ENCODE measurements around the gene PPP1R16B. TPM values are rescaled to one million over a fixed set of nuclear protein-coding genes. Genes with fewer than 3 reads are reported as not detected.

PPP1R16B gene
- total and polyA plus RNA-seq, 10 of the 15 experiments (the other 5 are each of a cell fraction or from before 2014, with no cell fraction given), result 13.4 to 90.2 (median 66.7) TPM

DNA sequence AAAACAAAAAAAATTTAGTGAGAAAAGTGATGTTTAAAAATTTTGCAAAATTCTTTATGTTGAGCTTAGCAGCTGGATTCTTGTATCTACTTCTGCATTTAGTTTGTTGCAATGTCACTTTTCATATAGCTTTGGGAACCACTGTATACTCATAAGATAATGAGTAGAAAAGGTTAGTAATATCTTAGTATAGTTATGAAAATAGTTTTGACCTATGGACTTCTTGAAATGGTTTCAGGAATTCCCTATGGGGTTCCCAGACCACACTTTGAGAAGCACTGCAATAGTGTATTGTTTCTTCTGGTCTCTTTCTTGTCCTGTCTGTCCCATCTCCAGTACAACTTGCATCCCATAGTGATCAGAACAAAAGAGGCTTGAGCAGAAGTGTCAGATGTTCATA is 29.4 kb downstream of the PPP1R16B start (continued):
- TF ChIP-seq, protein P1, sequence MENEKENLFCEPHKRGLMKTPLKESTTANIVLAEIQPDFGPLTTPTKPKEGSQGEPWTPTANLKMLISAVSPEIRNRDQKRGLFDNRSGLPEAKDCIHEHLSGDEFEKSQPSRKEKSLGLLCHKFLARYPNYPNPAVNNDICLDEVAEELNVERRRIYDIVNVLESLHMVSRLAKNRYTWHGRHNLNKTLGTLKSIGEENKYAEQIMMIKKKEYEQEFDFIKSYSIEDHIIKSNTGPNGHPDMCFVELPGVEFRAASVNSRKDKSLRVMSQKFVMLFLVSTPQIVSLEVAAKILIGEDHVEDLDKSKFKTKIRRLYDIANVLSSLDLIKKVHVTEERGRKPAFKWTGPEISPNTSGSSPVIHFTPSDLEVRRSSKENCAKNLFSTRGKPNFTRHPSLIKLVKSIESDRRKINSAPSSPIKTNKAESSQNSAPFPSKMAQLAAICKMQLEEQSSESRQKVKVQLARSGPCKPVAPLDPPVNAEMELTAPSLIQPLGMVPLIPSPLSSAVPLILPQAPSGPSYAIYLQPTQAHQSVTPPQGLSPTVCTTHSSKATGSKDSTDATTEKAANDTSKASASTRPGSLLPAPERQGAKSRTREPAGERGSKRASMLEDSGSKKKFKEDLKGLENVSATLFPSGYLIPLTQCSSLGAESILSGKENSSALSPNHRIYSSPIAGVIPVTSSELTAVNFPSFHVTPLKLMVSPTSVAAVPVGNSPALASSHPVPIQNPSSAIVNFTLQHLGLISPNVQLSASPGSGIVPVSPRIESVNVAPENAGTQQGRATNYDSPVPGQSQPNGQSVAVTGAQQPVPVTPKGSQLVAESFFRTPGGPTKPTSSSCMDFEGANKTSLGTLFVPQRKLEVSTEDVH (IDR thresholded peaks at IDR 0.05; ENCODE audit: low read depth, partially characterized antibody), result no peak
- TF ChIP-seq, protein P2, sequence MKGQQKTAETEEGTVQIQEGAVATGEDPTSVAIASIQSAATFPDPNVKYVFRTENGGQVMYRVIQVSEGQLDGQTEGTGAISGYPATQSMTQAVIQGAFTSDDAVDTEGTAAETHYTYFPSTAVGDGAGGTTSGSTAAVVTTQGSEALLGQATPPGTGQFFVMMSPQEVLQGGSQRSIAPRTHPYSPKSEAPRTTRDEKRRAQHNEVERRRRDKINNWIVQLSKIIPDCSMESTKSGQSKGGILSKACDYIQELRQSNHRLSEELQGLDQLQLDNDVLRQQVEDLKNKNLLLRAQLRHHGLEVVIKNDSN (IDR thresholded peaks at IDR 0.05; ENCODE audit: borderline replicate concordance, extremely low read length, insufficient read depth, low read depth, low read length), result no peak
- TF ChIP-seq, protein P3, sequence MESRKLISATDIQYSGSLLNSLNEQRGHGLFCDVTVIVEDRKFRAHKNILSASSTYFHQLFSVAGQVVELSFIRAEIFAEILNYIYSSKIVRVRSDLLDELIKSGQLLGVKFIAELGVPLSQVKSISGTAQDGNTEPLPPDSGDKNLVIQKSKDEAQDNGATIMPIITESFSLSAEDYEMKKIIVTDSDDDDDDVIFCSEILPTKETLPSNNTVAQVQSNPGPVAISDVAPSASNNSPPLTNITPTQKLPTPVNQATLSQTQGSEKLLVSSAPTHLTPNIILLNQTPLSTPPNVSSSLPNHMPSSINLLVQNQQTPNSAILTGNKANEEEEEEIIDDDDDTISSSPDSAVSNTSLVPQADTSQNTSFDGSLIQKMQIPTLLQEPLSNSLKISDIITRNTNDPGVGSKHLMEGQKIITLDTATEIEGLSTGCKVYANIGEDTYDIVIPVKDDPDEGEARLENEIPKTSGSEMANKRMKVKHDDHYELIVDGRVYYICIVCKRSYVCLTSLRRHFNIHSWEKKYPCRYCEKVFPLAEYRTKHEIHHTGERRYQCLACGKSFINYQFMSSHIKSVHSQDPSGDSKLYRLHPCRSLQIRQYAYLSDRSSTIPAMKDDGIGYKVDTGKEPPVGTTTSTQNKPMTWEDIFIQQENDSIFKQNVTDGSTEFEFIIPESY (IDR thresholded peaks at IDR 0.05), result no peak
- TF ChIP-seq SMAD1 (IDR thresholded peaks at IDR 0.05; ENCODE audit: low read depth, partially characterized antibody) (no peak), GABPA (IDR thresholded peaks at IDR 0.05; ENCODE audit: low read depth) (no peak), IKZF1 (conservative IDR thresholded peaks at IDR 0.05) (0 out of 2 replicates have a peak, but pooled peaks have one; percentile 9), EP300 (IDR thresholded peaks at IDR 0.05; ENCODE audit: borderline replicate concordance in 1 of 2, control insufficient read depth in 1 of 2, low read depth in 2 of 2, low read length in 2 of 2) (no peak), TCF12 (IDR thresholded peaks at IDR 0.05; ENCODE audit: low read depth, low read length) (no peak), HDGF (IDR thresholded peaks at IDR 0.05) (no peak), SP1 (IDR thresholded peaks at IDR 0.05; ENCODE audit: low read depth, low read length) (no peak), JUNB (IDR thresholded peaks at IDR 0.05) (peak; percentile 57), ZZZ3 (IDR thresholded peaks at IDR 0.05; ENCODE audit: control insufficient read depth, insufficient read length, low read depth) (no peak), PML (IDR thresholded peaks at IDR 0.05; ENCODE audit: low read length) (no peak), MTA2 (IDR thresholded peaks at IDR 0.05; ENCODE audit: low read depth) (peak; percentile 27; the same call in 1 of the 2 replicates), FOXM1 (IDR thresholded peaks at IDR 0.05; ENCODE audit: low read depth, low read length) (no peak; the same call in 1 of the 2 replicates), KLF5 (IDR thresholded peaks at IDR 0.05; ENCODE audit: partially characterized antibody) (no peak), TARDBP (IDR thresholded peaks at IDR 0.05; ENCODE audit: borderline replicate concordance) (no peak), BACH1 (IDR thresholded peaks at IDR 0.05; ENCODE audit: borderline replicate concordance) (no peak), DPF2 (IDR thresholded peaks at IDR 0.05) (no peak), NRF1 (conservative IDR thresholded peaks at IDR 0.05; ENCODE audit: low read depth, low read length) (no peak)
- TF ChIP-seq, protein P4, sequence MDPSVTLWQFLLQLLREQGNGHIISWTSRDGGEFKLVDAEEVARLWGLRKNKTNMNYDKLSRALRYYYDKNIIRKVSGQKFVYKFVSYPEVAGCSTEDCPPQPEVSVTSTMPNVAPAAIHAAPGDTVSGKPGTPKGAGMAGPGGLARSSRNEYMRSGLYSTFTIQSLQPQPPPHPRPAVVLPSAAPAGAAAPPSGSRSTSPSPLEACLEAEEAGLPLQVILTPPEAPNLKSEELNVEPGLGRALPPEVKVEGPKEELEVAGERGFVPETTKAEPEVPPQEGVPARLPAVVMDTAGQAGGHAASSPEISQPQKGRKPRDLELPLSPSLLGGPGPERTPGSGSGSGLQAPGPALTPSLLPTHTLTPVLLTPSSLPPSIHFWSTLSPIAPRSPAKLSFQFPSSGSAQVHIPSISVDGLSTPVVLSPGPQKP (IDR thresholded peaks at IDR 0.05; ENCODE audit: low read depth, low read length), result no peak
- TF ChIP-seq, protein P5, sequence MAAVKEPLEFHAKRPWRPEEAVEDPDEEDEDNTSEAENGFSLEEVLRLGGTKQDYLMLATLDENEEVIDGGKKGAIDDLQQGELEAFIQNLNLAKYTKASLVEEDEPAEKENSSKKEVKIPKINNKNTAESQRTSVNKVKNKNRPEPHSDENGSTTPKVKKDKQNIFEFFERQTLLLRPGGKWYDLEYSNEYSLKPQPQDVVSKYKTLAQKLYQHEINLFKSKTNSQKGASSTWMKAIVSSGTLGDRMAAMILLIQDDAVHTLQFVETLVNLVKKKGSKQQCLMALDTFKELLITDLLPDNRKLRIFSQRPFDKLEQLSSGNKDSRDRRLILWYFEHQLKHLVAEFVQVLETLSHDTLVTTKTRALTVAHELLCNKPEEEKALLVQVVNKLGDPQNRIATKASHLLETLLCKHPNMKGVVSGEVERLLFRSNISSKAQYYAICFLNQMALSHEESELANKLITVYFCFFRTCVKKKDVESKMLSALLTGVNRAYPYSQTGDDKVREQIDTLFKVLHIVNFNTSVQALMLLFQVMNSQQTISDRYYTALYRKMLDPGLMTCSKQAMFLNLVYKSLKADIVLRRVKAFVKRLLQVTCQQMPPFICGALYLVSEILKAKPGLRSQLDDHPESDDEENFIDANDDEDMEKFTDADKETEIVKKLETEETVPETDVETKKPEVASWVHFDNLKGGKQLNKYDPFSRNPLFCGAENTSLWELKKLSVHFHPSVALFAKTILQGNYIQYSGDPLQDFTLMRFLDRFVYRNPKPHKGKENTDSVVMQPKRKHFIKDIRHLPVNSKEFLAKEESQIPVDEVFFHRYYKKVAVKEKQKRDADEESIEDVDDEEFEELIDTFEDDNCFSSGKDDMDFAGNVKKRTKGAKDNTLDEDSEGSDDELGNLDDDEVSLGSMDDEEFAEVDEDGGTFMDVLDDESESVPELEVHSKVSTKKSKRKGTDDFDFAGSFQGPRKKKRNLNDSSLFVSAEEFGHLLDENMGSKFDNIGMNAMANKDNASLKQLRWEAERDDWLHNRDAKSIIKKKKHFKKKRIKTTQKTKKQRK (IDR thresholded peaks at IDR 0.05; ENCODE audit: low read depth, low read length), result no peak

Data from GM12878 (cell line).